ENCODE measurements around the gene CALN1. TPM values are rescaled to one million over a fixed set of nuclear protein-coding genes. Genes with fewer than 3 reads are reported as not detected.

The CALN1 gene
- polyA plus RNA-seq, 1 donor (not counting 4 experiments of a cell fraction or from before 2014, with no cell fraction given): not detected

- H3K79me2 ChIP-seq (ENCODE audit: control insufficient read depth, insufficient read depth, low read length): no peaks in the 10 kb centered on the region
- H3K4me3 ChIP-seq (ENCODE audit: control insufficient read depth in 2 of 3, extremely low read depth in 1 of 3, insufficient read depth in 2 of 3, low read depth in 1 of 3, low read length in 3 of 3): no peak overlapping the region
- TF ChIP-seq EZH2 (IDR thresholded peaks at IDR 0.05; ENCODE audit: low read length): no peak
- TF ChIP-seq CTCF (optimal IDR thresholded peaks at IDR 0.05 in 1 of 3, IDR thresholded peaks at IDR 0.05 in 1 of 3, conservative IDR thresholded peaks at IDR 0.05 in 1 of 3; ENCODE audit: extremely low read depth in 1 of 3, insufficient read depth in 2 of 3, low read length in 3 of 3): no peak
- no peaks in the 10 kb centered on the region for H3K9me1 ChIP-seq (ENCODE audit: control insufficient read depth, extremely low read depth, insufficient read depth, low read length)
- no peak overlapping the region for H3K4me2 ChIP-seq (ENCODE audit: control insufficient read depth, extremely low read depth, insufficient read depth, low read depth, low read length)
- no peaks in the 10 kb centered on the region for H3K9me3 ChIP-seq (ENCODE audit: control insufficient read depth, low read depth, low read length)
- H3K36me3 ChIP-seq (ENCODE audit: control insufficient read depth in 2 of 2, extremely low read depth in 1 of 2, insufficient read depth in 2 of 2, low read length in 2 of 2): no peaks in the 10 kb centered on the region
- H3K4me1 ChIP-seq (ENCODE audit: control insufficient read depth, extremely low read depth, insufficient read depth, low read length): no peaks in the 10 kb centered on the region
- no peak for DNase-seq (ENCODE audit: low read depth, low spot score)
- dilution Hi-C loops (cut with MboI; ENCODE audit: extremely low pct_ligation_motif_present, low sequenced_read_pairs): no loop called here
- no peak overlapping the region for H3K9ac ChIP-seq (ENCODE audit: control insufficient read depth, extremely low read depth, insufficient read depth, low read length)
- H2AFZ ChIP-seq (ENCODE audit: control insufficient read depth, low read length): no peak overlapping the region
- H3K27ac ChIP-seq (ENCODE audit: control insufficient read depth, insufficient read depth, low read length): no peak overlapping the region
- no peaks in the 10 kb centered on the region for H3K27me3 ChIP-seq (ENCODE audit: control insufficient read depth, extremely low read depth, insufficient read depth, low read length)
- no peak for FAIRE-seq
- no peaks in the 10 kb centered on the region for H4K20me1 ChIP-seq (ENCODE audit: control insufficient read depth, extremely low read depth, insufficient read depth, low read length)
Measured at GRCh38 chr7:71996141-71996540, 416.0 kb downstream of the CALN1 start.

GRCh38 chr7:71995111-71995510, 417.0 kb downstream of the CALN1 start:
- dilution Hi-C loops (cut with MboI; ENCODE audit: extremely low pct_ligation_motif_present, low sequenced_read_pairs): no loop called here
- no peak overlapping the region for H3K4me3 ChIP-seq (ENCODE audit: control insufficient read depth in 2 of 3, extremely low read depth in 1 of 3, insufficient read depth in 2 of 3, low read depth in 1 of 3, low read length in 3 of 3)
- no peaks in the 10 kb centered on the region for H3K36me3 ChIP-seq (ENCODE audit: control insufficient read depth in 2 of 2, extremely low read depth in 1 of 2, insufficient read depth in 2 of 2, low read length in 2 of 2)
- TF ChIP-seq EZH2 (IDR thresholded peaks at IDR 0.05; ENCODE audit: low read length): no peak
- TF ChIP-seq CTCF (optimal IDR thresholded peaks at IDR 0.05 in 1 of 3, IDR thresholded peaks at IDR 0.05 in 1 of 3, conservative IDR thresholded peaks at IDR 0.05 in 1 of 3; ENCODE audit: extremely low read depth in 1 of 3, insufficient read depth in 2 of 3, low read length in 3 of 3): no peak
- DNase-seq (ENCODE audit: low read depth, low spot score) (no peak), FAIRE-seq (no peak)
- H4K20me1 ChIP-seq (ENCODE audit: control insufficient read depth, extremely low read depth, insufficient read depth, low read length): no peaks in the 10 kb centered on the region
- H3K27me3 ChIP-seq (ENCODE audit: control insufficient read depth, extremely low read depth, insufficient read depth, low read length): no peaks in the 10 kb centered on the region
- H3K4me2 ChIP-seq (ENCODE audit: control insufficient read depth, extremely low read depth, insufficient read depth, low read depth, low read length): no peak overlapping the region
- H2AFZ ChIP-seq (ENCODE audit: control insufficient read depth, low read length): no peak overlapping the region
- H3K27ac ChIP-seq (ENCODE audit: control insufficient read depth, insufficient read depth, low read length): no peak overlapping the region
- H3K9me3 ChIP-seq (ENCODE audit: control insufficient read depth, low read depth, low read length): no peaks in the 10 kb centered on the region
- H3K4me1 ChIP-seq (ENCODE audit: control insufficient read depth, extremely low read depth, insufficient read depth, low read length): no peaks in the 10 kb centered on the region
- H3K79me2 ChIP-seq (ENCODE audit: control insufficient read depth, insufficient read depth, low read length): no peaks in the 10 kb centered on the region
- no peak overlapping the region for H3K9ac ChIP-seq (ENCODE audit: control insufficient read depth, extremely low read depth, insufficient read depth, low read length)
- no peaks in the 10 kb centered on the region for H3K9me1 ChIP-seq (ENCODE audit: control insufficient read depth, extremely low read depth, insufficient read depth, low read length)
